Measurements from ENCODE around the gene CLDN10.

DNA sequence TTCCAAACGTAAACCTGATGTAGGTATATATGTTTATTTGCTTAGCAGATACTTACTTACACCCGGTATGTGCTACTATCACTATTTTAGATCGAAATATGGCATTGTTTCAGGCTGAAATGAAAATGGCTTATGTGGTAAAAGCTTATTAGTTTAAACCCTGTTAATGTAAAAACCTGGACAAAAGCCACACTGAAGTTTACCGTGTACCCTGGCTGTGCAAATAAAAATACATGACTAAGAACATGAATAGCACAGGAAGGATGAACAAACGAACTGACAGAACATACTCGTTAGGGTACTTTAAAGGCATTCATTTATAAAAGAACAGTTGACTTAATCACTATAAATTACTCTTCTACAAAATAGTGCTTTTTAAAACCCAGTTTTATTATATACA, 6.6 kb downstream of the CLDN10 start:
- TF ChIP-seq EP300 (IDR thresholded peaks at IDR 0.05) = no peak
- TF ChIP-seq, protein P1, sequence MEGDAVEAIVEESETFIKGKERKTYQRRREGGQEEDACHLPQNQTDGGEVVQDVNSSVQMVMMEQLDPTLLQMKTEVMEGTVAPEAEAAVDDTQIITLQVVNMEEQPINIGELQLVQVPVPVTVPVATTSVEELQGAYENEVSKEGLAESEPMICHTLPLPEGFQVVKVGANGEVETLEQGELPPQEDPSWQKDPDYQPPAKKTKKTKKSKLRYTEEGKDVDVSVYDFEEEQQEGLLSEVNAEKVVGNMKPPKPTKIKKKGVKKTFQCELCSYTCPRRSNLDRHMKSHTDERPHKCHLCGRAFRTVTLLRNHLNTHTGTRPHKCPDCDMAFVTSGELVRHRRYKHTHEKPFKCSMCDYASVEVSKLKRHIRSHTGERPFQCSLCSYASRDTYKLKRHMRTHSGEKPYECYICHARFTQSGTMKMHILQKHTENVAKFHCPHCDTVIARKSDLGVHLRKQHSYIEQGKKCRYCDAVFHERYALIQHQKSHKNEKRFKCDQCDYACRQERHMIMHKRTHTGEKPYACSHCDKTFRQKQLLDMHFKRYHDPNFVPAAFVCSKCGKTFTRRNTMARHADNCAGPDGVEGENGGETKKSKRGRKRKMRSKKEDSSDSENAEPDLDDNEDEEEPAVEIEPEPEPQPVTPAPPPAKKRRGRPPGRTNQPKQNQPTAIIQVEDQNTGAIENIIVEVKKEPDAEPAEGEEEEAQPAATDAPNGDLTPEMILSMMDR (IDR thresholded peaks at IDR 0.05) = no peak
- TF ChIP-seq POLR2A (IDR thresholded peaks at IDR 0.05) = no peak

All from ovary (tissue), 3 donors.